GM12801 (cell line): Measurements from ENCODE around the gene CDK17.

Source experiments
- TF ChIP-seq, protein P1 (sequence below): IDR thresholded peaks from one replicate; pipeline ENCODE4 v1.5.1; 2011; ENCODE audit warnings: control low read depth; ENCODE audit not compliant: insufficient read length; ENCODE audit errors: extremely low read depth

Gene CDK17

DNA sequence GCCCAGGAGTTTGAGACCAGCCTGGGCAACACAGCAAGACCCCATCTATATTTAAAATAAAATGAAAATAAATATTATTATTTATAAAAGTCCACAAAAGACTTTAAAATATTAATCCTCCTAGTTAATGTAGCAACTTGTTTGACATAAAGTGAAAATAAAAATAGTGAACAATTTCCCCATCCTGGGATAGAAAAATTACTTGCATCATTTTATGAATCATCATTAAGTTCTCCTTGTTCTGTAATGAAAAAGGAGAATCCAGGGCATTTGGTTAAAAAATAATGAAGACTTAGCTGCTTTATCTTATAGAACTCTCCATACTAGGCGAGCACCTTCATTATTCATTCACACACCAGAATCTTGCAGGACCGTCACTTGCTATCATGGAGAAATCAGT is 140.0 kb downstream of the CDK17 start:
- TF ChIP-seq, protein P1, sequence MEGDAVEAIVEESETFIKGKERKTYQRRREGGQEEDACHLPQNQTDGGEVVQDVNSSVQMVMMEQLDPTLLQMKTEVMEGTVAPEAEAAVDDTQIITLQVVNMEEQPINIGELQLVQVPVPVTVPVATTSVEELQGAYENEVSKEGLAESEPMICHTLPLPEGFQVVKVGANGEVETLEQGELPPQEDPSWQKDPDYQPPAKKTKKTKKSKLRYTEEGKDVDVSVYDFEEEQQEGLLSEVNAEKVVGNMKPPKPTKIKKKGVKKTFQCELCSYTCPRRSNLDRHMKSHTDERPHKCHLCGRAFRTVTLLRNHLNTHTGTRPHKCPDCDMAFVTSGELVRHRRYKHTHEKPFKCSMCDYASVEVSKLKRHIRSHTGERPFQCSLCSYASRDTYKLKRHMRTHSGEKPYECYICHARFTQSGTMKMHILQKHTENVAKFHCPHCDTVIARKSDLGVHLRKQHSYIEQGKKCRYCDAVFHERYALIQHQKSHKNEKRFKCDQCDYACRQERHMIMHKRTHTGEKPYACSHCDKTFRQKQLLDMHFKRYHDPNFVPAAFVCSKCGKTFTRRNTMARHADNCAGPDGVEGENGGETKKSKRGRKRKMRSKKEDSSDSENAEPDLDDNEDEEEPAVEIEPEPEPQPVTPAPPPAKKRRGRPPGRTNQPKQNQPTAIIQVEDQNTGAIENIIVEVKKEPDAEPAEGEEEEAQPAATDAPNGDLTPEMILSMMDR = no peak

DNA sequence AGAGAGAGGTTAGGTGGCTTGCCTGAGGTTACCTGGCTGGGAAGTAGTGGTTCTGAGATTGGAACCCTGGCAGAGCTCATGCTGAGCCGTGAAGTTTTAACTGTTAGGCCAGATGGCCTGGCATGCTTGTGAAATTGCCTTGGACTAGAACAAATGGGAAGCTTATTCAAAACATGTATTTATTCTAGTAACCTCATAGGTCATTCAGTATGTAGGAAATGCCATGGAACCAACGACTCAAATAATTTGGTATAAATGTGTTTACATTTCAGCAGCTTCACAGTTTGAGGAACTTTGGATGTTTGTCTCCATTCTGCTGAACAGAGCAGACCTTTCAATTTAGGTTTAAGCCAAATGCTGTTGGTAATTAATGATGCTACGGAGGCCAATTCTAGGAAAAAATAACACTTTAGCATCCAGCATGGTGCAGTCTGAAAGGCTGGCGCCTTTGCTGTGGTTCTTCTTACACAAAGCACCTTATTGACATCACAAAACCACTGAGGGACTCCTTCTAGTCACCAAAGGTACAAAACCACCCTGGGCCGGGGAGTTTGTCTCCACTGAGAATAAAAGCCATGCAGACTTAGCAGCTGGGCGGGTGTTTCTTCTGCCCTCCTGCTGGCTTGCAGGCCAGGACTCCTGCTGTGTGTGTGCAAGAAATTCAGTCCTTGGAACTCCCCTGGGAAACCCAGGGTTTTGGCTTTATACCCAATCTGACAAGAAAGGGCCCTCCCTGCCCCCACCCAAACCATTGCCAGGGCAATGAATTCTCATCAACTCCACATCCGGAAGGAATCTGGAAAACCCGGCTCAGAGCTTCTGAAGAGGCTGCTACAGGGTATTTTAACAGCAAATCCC is 141.9 kb downstream of the CDK17 start:
- TF ChIP-seq, protein P1 = no peak

DNA sequence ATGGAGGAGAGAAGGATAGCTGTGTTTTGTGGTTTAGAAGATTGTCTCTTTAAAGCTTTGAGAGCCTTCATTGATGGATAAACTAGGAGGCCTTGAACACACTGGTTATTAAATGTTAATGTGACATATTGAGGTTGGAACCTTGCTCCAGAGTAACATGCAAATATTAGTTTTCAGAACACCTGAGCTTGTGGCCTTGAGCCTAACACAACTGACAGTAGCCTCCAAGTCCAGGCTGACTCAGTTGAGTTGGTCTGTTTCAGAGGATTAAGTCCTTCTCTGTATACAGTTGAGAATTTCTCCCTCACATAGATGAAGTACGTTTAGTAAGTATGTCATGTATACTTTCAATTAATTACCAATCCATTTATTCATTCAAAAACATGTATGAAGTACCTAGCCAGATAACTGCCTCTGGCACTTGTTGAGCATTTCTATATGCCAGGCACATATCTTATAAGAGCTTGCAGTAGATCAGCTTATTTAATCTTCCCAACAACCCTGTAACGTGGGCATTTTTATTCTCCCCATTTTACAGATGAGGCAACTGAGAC is 142.6 kb downstream of the CDK17 start:
- TF ChIP-seq, protein P1 = no peak

DNA sequence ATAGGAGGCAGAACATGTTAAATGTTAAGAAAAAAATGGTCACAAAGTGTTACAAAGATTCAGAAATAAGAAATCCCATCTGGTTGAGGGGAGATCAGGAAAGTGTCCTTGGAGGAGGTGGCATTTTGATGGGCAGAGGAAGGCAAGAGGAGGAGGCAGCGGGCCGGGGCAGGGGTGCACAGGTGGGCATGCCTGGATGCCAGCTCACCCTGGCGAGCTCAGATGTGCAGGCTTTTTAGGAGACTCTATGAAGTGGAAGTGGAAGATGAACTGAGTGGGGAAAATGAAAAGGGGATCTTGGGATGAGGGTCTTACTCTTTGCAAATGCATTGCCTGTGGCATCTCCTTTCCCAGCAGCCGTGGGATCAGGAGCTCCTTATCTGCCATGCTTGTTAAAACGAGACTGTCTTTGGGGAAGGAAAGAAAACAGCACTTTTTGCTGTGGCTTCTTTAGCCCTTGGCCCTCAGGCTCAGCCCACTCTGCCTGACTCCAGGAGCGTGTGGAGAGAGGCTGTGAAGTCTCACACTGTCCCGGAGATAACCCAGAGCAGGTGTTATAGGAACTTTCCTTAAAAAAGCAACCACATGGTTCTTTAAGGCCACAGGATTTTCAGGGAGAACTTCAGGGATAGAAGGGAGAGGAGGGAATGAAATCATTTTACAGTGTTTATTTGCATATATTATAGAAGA is 143.4 kb downstream of the CDK17 start:
- TF ChIP-seq, protein P1 = no peak

DNA sequence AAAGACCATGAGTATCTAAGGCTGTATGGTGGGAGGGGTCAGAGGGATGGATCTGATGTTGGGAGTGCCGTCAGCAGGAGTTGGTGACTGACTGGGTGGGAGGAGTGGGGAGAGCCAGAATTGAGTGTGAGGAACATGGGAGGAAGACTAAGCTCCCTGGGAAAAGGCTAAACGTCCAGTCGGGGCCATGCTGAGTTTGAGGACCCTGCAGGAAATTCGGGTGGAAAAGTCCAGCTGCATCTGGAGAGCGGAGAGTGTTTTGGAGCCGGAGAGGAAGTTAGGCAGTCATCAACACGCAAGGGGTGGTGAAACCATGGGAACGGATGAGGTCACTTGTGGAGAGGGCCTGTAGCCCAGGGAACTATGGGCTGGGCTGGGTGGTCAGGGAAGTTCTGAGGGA is 145.2 kb downstream of the CDK17 start:
- TF ChIP-seq, protein P1 = no peak

DNA sequence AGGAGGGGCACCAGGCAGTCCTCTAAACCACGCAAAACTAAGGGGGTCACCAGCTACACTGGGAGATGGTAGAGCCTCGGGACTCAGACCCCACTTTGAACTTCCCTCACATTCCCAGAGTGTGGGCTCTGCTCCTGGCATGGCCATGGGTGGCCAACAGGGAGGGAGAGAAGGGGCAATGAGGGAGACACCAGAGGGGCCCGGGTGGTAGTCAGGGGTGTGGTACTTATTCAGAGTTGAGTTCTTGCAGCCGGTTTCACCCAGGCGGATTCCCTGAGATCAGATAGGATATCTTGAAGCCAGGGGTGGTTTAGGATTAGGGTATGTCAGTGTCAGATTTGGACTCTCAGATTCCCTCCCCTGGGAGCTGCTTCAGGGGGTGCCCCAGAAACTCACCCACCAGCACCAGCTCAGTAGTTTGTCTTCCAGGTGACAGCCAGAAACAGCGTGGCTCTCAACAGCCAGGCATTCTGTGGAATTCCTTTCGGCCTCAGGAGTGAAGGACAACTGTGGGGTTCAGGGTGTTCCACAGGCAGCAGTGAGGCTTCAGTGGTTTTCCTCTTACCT is 150.0 kb downstream of the CDK17 start:
- TF ChIP-seq, protein P1 = no peak
